GM18526 (cell line): Measurements from ENCODE around the gene GRIA3.

Experiments
- POLR2A ChIP-seq: IDR thresholded peaks from 3 replicates; pipeline ENCODE4 v1.6.1; 2011; ENCODE audit not compliant: insufficient read length; ENCODE audit errors: extremely low read depth

GRIA3 gene

DNA sequence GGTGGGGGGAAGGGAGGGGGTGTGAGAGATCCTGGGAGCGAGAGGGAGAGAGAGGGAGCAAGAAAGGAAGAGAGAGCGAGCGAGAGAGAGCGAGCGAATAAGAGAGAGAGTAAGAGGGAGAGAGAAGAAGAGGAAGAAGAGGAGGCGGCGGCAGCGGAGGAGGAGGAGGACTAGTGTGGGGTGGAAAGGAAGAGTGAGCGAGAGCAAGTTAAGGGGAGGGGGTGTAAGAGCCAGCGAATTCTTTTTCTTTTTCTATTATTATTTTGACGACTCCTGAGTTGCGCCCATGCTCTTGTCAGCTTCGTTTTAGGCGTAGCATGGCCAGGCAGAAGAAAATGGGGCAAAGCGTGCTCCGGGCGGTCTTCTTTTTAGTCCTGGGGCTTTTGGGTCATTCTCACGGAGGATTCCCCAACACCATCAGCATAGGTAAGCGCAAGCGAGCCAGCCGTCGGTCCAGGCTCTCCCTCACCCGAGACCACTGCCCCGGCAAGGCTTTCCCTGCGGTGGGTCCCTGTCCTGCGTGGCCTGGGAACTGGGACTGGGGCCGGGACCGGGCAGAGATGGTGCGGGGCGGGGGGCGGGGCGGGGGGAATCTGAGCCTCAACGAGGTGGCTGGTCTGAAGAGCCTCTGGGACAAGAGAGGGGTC lies at the start of gene GRIA3:
Gene GRIA3, plus strand, starts transcription at position 60 of the 647 bp plus-strand sequence. Its CDS starts 258 bp downstream, at position 318.
- TF ChIP-seq POLR2A = no peak

DNA sequence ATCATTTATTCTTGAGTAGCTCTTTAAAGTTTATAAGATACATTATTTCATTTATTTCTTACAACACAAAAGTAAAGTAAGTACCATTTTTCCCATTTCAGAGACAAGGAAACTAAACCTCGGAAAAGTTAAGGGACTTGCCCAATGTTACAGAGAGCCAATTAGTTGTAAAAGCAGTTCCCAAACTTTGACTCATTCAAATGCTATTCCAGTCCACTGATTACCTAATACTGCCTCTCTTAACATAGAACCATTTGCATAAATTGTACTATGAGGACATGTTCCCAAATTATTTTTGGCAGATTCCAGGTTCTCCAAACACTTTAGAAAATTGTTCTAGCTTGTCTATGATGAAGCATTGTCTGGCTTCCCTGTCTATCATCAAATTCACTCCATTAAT lies 45.6 kb upstream of the GRIA3 start:
- no peak for TF ChIP-seq POLR2A

GRCh38 chrX:123140454-123140853 lies 43.6 kb upstream of the GRIA3 start:
- no peak for TF ChIP-seq POLR2A

- TF ChIP-seq POLR2A = no peak
These were observed 43.2 kb upstream of the GRIA3 start for GRCh38 chrX:123140904-123141303.

DNA sequence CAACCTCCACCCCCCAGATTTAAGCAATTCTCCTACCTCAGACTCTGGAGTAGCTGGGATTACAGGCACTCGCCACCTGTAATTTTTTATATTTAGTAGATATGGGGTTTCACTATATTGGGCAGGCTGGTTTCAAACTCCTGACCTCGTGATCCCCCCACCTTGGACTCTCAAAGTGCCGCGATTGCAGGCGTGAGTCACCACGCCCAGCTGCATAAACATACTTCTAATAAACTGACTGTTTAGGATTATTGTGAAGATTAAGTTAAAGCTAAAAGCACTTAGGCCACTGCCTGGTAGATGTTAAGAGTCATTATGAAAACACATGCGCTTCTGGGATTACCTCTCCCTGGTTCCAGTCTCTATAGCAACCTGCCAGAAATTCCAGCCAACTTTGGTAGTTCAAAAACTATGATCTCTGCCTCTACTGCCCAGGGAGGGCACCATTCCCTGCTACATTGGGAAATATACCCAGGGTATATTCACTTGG lies 30.2 kb upstream of the GRIA3 start:
- no peak for TF ChIP-seq POLR2A

DNA sequence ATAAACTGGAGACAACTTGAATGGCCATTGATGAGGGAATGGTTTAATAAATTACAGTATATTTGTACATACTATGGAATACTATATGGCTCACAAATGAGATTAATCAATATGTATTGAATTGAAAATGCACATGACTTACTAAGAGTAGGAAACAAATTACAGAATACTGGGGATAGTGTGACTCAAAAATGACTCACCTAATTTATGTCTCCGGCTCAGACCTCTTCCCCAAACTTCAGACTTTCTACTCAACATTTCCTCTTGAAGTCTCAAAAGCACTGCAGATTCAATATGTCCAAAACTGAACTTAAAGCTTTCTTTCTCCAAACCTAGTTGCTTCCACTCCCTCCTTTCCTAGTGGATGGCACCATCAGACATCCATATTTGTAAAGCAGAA lies 28.8 kb upstream of the GRIA3 start:
- no peak for TF ChIP-seq POLR2A

DNA sequence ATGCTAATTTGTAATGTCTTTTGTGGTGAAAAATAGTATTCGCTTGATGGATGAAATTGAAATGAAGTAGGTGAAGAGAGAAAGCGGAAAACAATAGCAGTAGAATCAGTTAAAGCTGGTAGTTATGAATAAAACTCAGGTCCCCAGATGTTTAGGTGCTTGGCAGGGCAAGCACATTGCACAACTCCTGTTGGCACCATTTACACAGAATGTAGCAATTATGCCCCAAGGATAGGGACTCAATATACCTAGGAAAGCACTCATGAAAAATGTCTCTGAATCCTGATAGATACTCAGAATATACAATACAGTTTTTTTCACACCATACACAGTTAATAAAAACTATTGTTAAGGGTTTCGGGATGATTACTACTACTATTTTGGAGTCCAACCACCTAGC lies 26.5 kb upstream of the GRIA3 start:
- no peak for TF ChIP-seq POLR2A

GRCh38 chrX:123159403-123159802 lies 24.7 kb upstream of the GRIA3 start:
- TF ChIP-seq POLR2A = no peak

GRCh38 chrX:123167621-123168020 lies 16.5 kb upstream of the GRIA3 start:
- TF ChIP-seq POLR2A = no peak

DNA sequence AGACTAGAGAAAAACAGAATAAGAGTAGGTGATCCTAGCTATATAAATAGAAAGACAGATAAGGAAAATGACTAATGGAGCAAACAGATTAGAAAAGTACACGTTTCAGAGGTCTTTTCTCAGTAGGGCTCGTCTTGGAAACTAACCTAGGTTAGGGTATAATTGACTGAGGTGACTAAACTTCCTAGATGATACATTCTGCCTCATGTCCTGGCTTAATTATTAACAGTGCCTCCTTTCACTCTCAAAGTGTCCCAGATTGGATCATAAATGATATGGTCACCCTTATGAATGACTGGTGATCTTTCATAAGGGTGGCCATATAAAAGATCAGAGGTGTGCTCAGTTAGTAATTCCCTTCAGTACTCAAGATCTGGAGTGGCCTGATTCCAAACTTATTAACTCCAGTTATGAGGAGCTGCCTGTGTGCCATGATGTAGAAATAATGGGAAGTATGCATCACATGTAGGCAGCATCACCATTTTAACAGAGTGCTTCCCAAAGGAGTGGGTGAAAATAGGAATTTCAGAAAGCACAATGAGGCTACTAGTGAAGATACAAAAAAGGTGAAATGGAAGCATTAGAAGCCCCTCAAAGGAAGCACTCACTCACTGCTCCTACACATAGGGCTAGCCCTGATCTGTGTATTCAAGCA lies 14.7 kb upstream of the GRIA3 start:
- TF ChIP-seq POLR2A = no peak

DNA sequence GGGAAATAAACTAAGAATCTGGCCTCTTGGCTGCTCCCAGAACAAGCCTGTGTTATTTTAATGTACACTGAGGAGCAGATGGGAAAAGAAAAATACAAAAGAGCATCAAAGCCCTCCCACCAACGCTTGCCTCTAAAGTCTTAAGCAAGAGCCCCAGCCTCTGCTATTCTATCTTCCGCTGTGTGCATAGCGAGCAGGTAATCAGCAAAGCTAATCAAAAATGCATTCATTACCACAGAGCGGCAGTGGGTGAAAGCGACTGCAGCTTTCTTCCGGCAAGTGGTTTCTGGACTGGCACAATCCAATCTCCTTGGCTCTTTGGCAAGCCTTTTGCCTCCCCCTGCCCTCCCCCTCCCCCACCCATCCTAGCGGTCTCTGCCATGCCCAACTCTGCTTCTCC lies 13.5 kb upstream of the GRIA3 start:
- TF ChIP-seq POLR2A = no peak

DNA sequence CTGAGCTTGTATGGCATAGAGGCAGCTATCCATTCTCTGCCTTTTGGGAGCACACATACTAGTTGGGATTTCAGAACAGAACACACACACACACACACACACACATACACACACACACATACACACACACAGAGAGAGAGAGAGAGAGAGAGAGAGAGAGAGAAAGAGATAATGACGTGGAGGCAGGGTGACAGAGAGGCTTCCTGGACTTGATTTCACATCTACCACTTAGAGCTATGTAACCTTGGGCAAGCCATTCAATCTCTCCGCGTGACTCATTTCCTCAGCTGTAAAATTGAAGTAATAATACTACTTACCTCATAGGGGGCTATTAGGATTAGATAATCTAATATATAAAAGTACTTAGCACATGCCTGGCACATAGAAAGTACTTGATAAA lies 12.3 kb upstream of the GRIA3 start:
- TF ChIP-seq POLR2A = no peak

DNA sequence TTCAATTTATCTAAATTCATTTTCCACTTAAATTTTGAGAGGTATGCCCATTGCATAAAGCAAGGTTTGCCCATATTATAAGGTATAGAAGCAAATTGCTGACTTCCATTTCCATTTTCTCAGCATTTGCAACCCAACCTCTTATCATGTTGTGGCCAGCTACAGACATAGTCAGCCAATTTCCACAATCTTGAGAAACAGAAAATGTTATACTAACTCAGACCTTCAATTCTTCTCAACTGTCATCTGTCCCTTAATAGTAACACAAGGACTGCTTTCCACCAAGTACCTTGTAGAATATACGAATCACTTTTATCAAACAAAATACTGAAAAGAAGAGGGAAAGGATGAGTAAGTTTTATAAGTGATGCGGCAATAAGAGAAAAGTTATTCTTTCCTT lies 11.2 kb upstream of the GRIA3 start:
- TF ChIP-seq POLR2A = no peak

DNA sequence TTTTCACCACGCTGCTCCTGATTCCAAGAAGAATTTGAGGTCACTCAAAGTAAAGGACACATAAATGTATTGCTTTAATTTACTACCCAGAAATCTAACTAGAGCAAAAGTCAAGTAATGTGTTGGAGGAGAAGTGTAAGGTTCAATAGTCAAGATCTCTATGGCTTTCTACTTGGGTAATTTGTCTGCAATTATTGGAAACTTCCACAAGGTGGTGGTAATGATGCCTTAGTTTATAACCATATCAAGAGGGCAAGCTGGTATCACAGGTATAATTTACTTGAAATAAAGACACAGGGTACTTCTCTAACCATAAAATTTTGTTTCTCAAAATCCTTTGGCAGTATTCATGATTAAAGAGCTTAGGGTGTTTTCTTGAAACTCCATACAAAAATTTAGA lies 10.2 kb upstream of the GRIA3 start:
- TF ChIP-seq POLR2A = no peak

DNA sequence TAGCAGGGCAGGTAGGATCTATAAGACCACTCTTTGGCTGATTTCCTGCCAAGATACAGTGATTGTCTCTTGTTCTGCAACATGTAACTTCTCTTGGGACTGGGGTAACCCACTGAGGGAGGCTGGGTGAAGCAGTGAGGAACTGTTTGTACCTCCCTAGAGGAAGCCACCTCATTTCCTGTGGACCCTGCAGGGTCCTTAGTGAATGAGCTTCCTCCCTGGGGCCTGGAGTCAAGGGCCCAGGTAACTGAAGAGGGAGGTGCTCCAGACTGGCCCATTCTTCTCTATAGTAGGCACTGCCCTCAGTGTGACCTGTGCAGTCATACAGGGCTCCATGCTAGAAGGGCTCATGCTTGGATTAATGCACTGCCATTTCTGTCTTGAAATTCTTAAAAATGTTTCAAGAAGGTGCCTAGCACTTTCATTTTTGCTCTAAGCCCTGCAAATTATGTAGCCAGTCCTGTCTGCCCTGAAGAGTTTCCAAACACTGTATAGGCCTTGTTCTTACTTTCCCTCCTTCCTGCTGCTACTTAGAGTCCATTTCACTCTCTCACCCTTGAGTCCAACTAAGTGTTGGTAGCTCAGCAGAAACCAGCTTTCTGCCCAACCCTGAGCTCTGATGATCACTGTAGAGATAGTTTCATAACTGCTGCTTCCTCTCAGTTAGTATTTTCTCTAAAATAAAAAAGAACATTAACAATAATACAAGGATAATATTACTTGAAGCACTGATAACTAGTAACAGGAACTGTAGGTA lies 8.5 kb upstream of the GRIA3 start:
- no peak for TF ChIP-seq POLR2A

- no peak for TF ChIP-seq POLR2A
These were observed 2.7 kb upstream of the GRIA3 start for GRCh38 chrX:123181233-123181914.

- no peak for TF ChIP-seq POLR2A
These were observed 793 bp downstream of the GRIA3 start for GRCh38 chrX:123184866-123185276.
